Vagina (tissue), 2 donors: ENCODE results near the gene CRMP1. TPM values are rescaled to one million over a fixed set of nuclear protein-coding genes. Genes with fewer than 3 reads are reported as not detected.

Experiments used
- DNase-seq, 2 donors: peaks; one replicate each; pipeline ENCODE4 v3.0.0-alpha.2; 2017; ENCODE audit errors: extremely low spot score in 2 of 2
- H3K27ac ChIP-seq: fragments of 200-600 bp; sonication (generic); one replicate; pipeline ENCODE4 v1.5.1; 2019
- H3K27me3 ChIP-seq: fragments of 200-600 bp; sonication (generic); one replicate; pipeline ENCODE4 v1.5.1; 2019
- H3K36me3 ChIP-seq, 2 donors: fragments of 200-600 bp; sonication (generic); one replicate each; pipeline ENCODE4 v1.5.1; 2017 to 2019
- H3K4me1 ChIP-seq: fragments of 200-600 bp; sonication (generic); one replicate; pipeline ENCODE4 v1.5.1; 2019
- H3K4me3 ChIP-seq, 2 donors: fragments of 200-600 bp; sonication (generic); 1 replicate in 1 of 2; 2 replicates in 1 of 2; pipeline ENCODE4 v1.5.1; 2016 to 2019
- H3K9me3 ChIP-seq: fragments of 200-600 bp; sonication (generic); one replicate; pipeline ENCODE4 v1.5.1; 2019
- POLR2A ChIP-seq, 2 donors: fragments of 450-650 bp; IDR thresholded peaks; one replicate each; pipeline ENCODE4 v1.6.1; 2017; ENCODE audit warnings: antibody characterized with exemption in 2 of 2, mild to moderate bottlenecking in 2 of 2, moderate library complexity in 2 of 2
- POLR2AphosphoS5 ChIP-seq, 2 donors: sonication (generic); formaldehyde crosslinking; IDR thresholded peaks; one replicate each; pipeline ENCODE4 v1.9.0; 2017; ENCODE audit warnings: antibody characterized with exemption in 2 of 2, mild to moderate bottlenecking in 2 of 2, low read depth in 1 of 2; ENCODE audit not compliant: insufficient read depth in 1 of 2
- intact Hi-C: fragments of 100-400 bp; cut with DNase I; formaldehyde crosslinking; loops from one replicate; pipeline ENCODE4 v1.15.1; 2023
- total RNA-seq: library from RNA; depleted of rRNA; stranded (reverse); fragments of >200 nt; gene quantifications from one replicate; pipeline ENCODE4 v1.2.3, GENCODE V29; 2016
- TF ChIP-seq, protein P1 (sequence below), 3 experiments: fragments of 450-650 bp in 2 of 3; fragments of 200-600 bp in 1 of 3; sonication (generic) in 1 of 3; IDR thresholded peaks; one replicate each; pipeline ENCODE4 v1.5.1; 2017 to 2019; ENCODE audit warnings: antibody characterized with exemption in 3 of 3, mild to moderate bottlenecking in 2 of 3, moderate library complexity in 2 of 3

Gene CRMP1
- total RNA-seq, 1 donor from 2014 or later: 3.4 TPM

DNA sequence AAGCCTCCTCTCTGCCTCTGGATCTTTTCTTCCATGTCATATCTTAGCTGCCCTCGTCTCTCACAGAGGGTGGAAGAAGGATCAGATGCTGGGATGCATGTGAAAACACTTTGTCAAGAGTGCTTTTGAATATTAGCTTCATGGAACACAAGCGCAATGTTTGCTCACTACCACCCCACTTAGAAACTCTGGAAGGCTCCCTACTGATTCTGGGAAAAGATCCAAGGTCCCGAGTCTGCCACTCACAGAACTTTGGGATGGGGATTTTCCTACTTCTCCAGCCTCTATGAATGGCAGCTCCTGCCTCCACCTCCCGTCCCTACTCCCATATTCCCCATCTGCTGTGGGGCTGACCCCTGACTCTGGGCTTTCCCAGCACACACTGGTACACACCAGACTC is 40.2 kb upstream of the CRMP1 start:
- Histone ChIP-seq H3K4me1 (no peaks in the 10 kb centered on the region), H3K36me3 (no peaks in the 10 kb centered on the region), H3K4me3 (no peak overlapping the region), H3K27ac (no peak overlapping the region), H3K27me3 (no peaks in the 10 kb centered on the region), H3K9me3 (no peaks in the 10 kb centered on the region)
- no peak for DNase-seq
- intact Hi-C loops: no loop called here
- TF ChIP-seq, protein P1, sequence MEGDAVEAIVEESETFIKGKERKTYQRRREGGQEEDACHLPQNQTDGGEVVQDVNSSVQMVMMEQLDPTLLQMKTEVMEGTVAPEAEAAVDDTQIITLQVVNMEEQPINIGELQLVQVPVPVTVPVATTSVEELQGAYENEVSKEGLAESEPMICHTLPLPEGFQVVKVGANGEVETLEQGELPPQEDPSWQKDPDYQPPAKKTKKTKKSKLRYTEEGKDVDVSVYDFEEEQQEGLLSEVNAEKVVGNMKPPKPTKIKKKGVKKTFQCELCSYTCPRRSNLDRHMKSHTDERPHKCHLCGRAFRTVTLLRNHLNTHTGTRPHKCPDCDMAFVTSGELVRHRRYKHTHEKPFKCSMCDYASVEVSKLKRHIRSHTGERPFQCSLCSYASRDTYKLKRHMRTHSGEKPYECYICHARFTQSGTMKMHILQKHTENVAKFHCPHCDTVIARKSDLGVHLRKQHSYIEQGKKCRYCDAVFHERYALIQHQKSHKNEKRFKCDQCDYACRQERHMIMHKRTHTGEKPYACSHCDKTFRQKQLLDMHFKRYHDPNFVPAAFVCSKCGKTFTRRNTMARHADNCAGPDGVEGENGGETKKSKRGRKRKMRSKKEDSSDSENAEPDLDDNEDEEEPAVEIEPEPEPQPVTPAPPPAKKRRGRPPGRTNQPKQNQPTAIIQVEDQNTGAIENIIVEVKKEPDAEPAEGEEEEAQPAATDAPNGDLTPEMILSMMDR (IDR thresholded peaks at IDR 0.05): no peak
- TF ChIP-seq POLR2AphosphoS5 (IDR thresholded peaks at IDR 0.05; ENCODE audit: insufficient read depth in 1 of 2, low read depth in 1 of 2) (no peak), POLR2A (IDR thresholded peaks at IDR 0.05) (no peak)

DNA sequence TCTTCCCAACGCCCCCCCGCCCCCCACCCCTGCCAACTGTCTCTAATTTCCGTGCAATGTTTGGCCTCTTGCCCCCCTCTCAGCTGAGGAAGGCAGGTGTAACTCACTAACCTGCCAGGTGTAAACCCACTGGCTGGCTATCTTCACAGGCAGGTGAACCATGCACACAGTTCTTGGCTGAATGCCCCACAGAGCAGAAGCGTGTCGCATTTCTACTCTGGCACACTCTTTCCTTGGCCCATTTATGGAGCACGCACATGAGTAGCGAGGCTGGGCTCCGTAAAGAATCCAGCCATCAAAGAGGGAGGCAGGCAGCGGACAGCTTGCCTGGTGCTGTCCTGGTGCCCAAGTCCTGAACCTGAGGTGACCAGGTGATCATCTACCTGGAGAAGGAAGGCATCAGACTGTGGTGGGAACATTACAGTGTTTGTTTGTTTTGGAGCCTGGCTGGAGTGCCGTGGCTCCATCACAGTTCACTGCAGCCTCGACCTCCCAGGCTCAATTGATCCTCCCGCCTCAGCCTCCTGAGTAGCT is 39.2 kb upstream of the CRMP1 start:
- no peaks in the 10 kb centered on the region for H3K27me3 ChIP-seq
- DNase-seq: no peak
- TF ChIP-seq POLR2AphosphoS5 (IDR thresholded peaks at IDR 0.05; ENCODE audit: insufficient read depth in 1 of 2, low read depth in 1 of 2) (no peak), POLR2A (IDR thresholded peaks at IDR 0.05) (no peak)
- TF ChIP-seq, protein P1 (IDR thresholded peaks at IDR 0.05): no peak

GRCh38 chr4:5931526-5931925 is 38.6 kb upstream of the CRMP1 start:
- Histone ChIP-seq H3K4me1 (no peaks in the 10 kb centered on the region), H3K9me3 (no peaks in the 10 kb centered on the region), H3K27me3 (no peaks in the 10 kb centered on the region), H3K4me3 (no peak overlapping the region), H3K36me3 (no peaks in the 10 kb centered on the region), H3K27ac (no peak overlapping the region)
- TF ChIP-seq POLR2A (IDR thresholded peaks at IDR 0.05) (no peak), POLR2AphosphoS5 (IDR thresholded peaks at IDR 0.05; ENCODE audit: insufficient read depth in 1 of 2, low read depth in 1 of 2) (no peak)
- TF ChIP-seq, protein P1 (IDR thresholded peaks at IDR 0.05): no peak
- no peak for DNase-seq
- intact Hi-C loops: no loop called here

More for the DNA sequence above, 39.2 kb upstream of the CRMP1 start:
- Histone ChIP-seq H3K27ac (no peak overlapping the region), H3K4me1 (no peaks in the 10 kb centered on the region), H3K4me3 (no peak overlapping the region), H3K36me3 (no peaks in the 10 kb centered on the region), H3K9me3 (no peaks in the 10 kb centered on the region)
- intact Hi-C loops: no loop called here

GRCh38 chr4:5930876-5931275 is 38.0 kb upstream of the CRMP1 start:
- no peak for DNase-seq
- no peaks in the 10 kb centered on the region for H3K36me3 ChIP-seq
- no peaks in the 10 kb centered on the region for H3K9me3 ChIP-seq
- no peak overlapping the region for H3K4me3 ChIP-seq
- no peak for TF ChIP-seq POLR2A (IDR thresholded peaks at IDR 0.05)
- no peak for TF ChIP-seq POLR2AphosphoS5 (IDR thresholded peaks at IDR 0.05; ENCODE audit: insufficient read depth in 1 of 2, low read depth in 1 of 2)
- TF ChIP-seq, protein P1 (IDR thresholded peaks at IDR 0.05): no peak
- intact Hi-C loops: no loop called here
- no peaks in the 10 kb centered on the region for H3K27me3 ChIP-seq
- no peaks in the 10 kb centered on the region for H3K4me1 ChIP-seq
- no peak overlapping the region for H3K27ac ChIP-seq

DNA sequence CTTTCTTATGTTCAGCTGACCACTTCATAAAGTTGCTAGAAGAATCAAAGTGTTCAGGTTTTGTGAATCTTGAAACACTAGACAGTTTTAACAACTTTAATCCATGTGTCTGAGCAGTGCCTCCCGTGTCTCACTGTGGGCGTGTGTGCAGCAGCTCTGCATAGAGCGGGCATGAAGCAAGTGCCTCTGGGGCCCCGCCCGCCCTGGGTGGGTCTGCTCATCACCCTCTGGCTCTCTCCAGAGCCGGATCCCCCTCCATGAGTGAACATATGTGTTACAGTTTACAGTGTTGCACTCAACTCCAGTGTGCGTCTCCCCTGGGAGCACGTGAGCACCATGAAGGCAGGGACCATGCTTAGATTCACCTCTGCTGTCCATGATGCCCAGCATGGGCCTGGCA is 37.6 kb upstream of the CRMP1 start:
- H3K4me3 ChIP-seq: no peak overlapping the region
- intact Hi-C loops: no loop called here
- H3K27me3 ChIP-seq: no peaks in the 10 kb centered on the region
- no peak for DNase-seq
- no peaks in the 10 kb centered on the region for H3K9me3 ChIP-seq
- no peak for TF ChIP-seq POLR2AphosphoS5 (IDR thresholded peaks at IDR 0.05; ENCODE audit: insufficient read depth in 1 of 2, low read depth in 1 of 2)
- no peak for TF ChIP-seq POLR2A (IDR thresholded peaks at IDR 0.05)
- TF ChIP-seq, protein P1 (IDR thresholded peaks at IDR 0.05): no peak
- H3K36me3 ChIP-seq: no peaks in the 10 kb centered on the region
- H3K27ac ChIP-seq: no peak overlapping the region
- H3K4me1 ChIP-seq: no peaks in the 10 kb centered on the region
